HG03280 (cell line): ENCODE measurements around the gene DOCK2.
"Not testable (repeated sequence)": the region's sequence is repeated elsewhere in the genome, so short reads cannot be mapped to it uniquely, and the experiment has no call there.

ENCODE experiments used
- ATAC-seq: cut with Tn5 transposase; IDR thresholded peaks from one replicate; pipeline ENCODE4 v1.9.1; 2021; ENCODE audit warnings: mild to moderate bottlenecking, moderate library complexity; ENCODE audit not compliant: unreplicated experiment

Gene DOCK2

DNA sequence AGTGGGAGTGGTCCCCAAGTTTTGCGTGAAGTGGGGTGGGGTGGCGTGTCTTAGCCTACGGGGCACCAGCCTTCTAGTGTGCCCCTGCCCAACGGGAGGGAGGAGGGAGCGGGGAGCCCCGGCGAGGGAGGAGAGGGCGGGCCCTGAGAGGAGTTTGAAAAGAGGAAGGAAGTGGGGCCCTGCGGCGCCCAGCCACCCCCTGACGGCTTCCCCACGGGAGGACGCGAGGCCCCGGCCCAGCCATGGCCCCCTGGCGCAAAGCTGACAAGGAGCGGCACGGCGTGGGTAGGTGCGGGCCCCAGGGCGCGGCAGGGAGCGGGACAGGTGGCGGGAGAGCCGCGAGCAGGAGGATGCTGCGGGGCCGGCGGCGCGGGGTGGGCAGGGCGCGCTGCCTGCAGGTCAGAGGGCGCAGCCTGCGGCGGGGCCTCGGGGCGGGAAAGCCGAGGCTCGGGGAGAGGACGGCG, at the start of gene DOCK2:
DOCK2 (plus strand) TSS at position 191 of the 464 bp plus-strand sequence; CDS start at position 243, 52 bp downstream.
- peak; percentile 88 for ATAC-seq

DNA sequence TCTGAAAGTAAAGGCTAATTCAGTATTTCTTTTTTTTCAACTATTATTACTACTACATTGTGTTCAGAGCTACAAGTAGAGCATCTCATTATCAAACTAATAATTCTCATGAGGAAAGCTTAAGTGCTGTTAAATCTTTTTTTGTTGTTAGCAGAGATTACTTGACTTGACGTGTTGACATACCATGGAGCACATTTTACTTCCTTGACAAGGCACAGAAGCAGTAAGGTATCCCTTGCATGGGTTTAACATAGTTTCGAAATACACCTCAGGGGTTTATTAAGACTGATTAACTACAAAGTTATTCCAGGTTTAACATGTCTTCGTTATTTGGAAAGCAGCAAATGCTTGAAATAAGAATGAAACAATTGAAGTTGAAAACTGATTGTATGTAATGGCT, 46.5 kb upstream of the DOCK2 start:
- ATAC-seq = no peak

DNA sequence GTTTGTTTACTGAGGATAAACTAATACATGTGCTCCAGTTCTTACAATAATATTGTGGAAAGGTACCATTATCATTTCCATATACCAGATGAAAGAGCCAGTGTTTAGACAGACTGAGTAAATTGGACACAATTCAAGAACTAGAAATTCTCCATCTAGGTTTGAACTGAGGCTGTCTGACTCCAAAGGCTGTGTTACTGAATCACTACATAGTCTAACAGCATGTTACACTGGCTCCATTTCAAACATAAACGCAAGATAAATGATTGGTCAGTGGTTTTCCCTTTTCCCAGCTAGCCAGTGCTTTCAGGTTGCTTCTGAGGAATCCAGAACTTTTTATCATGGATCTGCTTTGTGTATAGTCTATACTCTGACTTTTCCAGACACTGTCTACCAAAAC, 45.4 kb upstream of the DOCK2 start:
- ATAC-seq = no peak

DNA sequence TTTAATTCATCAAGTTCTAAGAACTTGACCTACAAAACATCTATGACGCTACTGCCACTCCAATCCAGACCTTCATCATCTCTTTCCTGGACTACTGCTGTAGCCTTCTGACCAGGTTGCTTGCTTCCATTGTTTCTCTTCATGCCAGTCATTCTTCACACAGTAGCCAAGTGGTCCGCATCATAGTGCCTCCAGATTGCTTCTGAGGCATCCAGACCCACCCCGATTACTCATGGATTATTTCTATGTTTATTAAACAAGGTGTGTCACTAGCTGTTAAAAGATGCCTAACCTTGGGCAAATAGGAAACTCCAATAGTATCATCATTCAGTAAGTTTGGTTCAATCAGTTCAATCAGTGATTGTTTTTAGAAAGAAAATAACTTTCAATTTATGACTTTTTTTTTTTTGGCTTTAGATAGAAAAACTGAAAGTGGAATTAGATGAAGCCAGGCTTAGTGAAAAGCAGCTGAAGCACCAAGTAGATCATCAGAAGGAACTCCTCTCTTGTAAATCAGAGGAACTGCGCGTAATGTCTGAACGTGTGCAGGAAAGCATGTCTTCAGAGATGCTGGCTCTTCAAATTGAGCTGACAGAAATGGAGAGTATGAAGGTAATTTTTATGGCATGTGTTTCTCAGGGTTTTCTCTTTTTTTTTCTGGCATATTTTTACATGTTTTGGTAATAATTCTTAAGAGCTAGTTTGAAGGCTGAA, 44.0 kb upstream of the DOCK2 start:
- no peak for ATAC-seq

DNA sequence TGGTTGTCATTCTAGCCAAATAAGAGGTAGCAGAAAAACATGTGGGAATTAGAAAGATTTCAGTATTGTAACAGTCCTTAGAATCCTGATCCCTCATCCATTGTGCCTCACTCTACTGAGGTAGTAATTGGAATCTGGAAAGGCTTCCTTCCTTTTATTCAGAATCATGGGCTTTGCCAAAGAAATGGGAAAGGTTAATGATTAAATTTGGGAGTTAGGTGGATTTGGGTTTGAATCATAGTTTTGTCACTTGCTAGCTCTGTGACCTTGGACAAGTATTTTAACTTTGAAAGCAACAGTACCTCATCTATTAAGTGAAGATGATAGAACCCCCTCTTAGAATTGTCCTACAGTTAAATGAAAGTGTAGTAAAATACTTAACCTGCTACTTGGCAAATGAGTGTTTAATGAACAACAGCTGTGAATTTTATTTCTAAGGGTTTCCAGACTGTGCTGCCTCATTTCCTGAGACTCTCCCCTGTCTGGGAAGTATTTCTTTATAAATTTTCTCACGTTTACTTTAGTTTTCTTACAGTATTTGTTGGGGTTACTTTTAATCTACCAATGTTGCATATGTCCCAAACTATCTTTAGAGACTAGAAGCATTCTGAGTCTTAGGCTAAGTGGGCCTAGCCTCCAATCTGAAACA, 41.8 kb upstream of the DOCK2 start:
- no peak for ATAC-seq

DNA sequence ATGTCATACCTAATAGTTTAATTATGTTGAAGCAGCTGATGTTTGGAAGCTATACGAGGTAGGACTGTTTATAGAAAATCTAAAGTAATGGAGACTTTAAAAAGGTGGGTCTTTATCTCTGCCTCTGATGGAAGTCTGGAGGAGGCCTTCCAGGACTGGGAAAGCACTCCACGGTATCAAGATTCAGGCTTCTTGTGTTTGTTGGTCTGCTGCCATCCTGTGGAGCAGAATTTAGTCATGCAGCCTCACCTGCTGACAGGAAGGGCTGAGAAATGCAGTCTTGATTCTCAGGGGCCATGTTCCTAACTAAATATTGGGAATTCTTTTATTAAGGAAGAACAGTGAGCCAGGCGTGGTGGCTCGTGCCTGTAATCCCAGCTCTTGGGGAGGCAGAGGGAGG, 37.6 kb upstream of the DOCK2 start:
- no peak for ATAC-seq

- ATAC-seq = no peak
Observed at GRCh38 chr5:169602535-169602934, 34.5 kb upstream of the DOCK2 start.

GRCh38 chr5:169606279-169606678, 30.8 kb upstream of the DOCK2 start:
- ATAC-seq = no peak

DNA sequence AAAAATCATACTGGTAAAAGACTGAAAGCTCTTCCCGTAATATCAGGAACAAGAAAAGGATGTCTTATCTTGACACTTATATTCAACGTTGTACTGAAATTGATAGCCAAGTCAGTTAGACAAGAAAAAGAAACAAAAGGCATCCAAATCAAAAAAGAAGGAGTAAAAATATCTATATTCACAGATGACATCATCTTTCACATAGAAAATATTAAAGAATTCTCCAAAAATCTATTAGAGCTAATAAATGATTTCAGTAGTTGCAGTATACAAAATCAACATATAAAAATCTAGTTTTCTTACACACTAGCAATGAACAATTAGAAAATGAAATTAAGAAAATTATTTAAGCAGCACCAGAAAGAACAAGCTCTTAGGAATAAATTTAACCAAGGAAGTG, 29.2 kb upstream of the DOCK2 start:
- no peak for ATAC-seq

GRCh38 chr5:169609716-169610115, 27.4 kb upstream of the DOCK2 start:
- ATAC-seq = no peak

DNA sequence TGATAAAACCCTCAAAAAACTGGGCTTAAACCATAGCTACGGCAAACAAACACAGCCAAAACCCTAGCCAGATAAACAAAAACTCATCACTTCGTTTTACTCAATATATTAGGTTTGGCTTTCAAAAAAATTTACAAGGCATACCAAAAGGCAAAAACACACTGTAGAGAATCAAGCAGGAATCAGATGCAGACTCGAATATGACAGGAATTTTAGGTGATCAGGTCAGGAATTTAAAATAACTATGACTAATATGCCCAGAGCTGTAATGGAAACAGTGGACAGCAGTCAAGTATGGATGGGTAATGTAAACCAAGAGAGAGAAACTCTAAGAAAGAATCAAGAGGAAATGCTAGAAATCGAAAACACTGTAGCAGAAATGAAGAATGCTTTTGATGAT, 26.5 kb upstream of the DOCK2 start:
- ATAC-seq = no peak

DNA sequence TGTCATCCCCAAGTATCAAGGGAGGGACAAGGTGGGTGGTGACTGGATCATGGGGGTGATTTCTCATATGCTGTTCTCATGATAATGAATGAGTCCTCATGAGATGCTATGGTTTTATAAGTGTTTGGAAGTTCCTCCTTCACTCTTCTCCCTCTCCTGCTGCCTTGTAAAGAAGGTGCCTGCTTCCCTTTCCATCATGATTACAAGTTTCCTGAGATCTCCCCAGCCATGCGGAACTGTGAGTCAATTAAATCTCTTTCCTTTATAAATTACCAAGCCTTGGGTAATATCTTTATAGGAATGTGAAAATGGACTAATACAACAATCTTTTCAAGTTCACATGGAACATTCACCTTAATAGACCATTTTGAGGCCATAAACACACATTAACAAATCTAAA, 21.5 kb upstream of the DOCK2 start:
- ATAC-seq = no peak

- ATAC-seq = not testable (repeated sequence)
Observed at GRCh38 chr5:169624307-169624706, 12.8 kb upstream of the DOCK2 start.

GRCh38 chr5:169626779-169627178, 10.3 kb upstream of the DOCK2 start:
- no peak for ATAC-seq

GRCh38 chr5:169627551-169627950, 9.5 kb upstream of the DOCK2 start:
- no peak for ATAC-seq

GRCh38 chr5:169628892-169629291, 8.2 kb upstream of the DOCK2 start:
- no peak for ATAC-seq

GRCh38 chr5:169629847-169630548, 7.1 kb upstream of the DOCK2 start:
- ATAC-seq = no peak

- ATAC-seq = no peak
Observed at GRCh38 chr5:169631360-169631759, 5.7 kb upstream of the DOCK2 start.

- ATAC-seq = no peak
Observed at GRCh38 chr5:169632946-169633345, 4.1 kb upstream of the DOCK2 start.

GRCh38 chr5:169634606-169635005, 2.5 kb upstream of the DOCK2 start:
- ATAC-seq = no peak

DNA sequence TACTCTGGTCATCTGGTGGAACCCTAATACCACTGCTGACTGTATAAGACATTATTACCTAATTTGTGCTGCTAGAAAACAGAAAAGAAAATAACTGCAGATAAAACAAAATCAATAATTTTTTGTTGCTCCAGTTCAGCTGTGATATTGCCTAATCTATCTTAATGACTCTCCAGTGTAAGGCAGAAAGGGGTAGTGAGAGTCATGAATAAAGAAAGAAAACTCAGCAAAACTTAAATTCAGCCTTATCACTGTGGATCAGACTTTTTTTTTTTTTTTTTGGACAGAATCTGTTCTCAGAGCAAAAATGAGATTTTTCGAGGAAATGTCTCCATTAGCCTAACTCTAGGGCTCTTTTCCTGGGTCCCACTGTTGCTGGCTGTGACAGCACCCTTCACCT, 1.1 kb upstream of the DOCK2 start:
- no peak for ATAC-seq
